HG03066 (cell line): ENCODE measurements around the gene FMNL2.

Experiments
- ATAC-seq: cut with Tn5 transposase; IDR thresholded peaks from one replicate; pipeline ENCODE4 v1.9.1; 2021; ENCODE audit warnings: low read depth; ENCODE audit not compliant: unreplicated experiment

Gene FMNL2

DNA sequence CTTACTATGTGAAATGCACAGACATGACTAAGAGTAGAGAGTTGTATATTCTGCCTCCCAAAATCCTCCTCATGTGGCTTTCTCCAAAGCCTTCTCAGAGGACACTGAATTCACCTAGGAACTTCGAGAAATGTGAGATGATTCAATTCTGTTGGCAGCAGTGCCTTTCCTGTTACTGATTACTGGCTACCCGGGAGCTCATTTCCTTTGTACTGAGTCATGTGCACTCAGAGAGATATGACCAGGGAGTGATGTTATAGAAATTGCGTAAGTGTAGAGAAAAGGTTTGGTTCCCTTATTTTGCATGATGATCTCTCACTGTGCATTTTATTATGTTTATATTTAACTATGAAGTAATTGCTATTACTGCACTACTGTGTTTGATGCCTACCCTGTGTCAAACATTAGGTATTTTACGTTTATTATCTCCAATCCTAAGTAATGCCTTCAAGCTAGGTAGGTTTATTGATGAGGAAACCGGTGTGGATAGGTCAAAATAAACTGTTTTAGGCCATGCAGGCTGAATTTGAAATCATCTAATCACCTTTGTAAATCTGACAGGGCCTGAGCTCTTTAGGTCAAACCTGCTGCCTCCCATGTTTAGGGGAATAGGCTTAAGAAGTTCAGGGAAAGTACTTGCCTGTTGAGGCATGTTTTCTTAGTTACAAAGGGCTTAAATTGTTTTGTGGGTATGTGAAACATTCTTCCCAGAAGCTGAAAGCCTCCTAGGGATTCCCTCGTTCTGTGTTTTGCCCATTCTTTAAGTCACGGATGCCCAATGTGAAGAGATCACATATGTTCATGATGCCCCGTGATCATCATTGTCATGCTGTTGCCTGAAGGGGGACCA, 86.8 kb downstream of the FMNL2 start:
- peak; percentile 73 for ATAC-seq

DNA sequence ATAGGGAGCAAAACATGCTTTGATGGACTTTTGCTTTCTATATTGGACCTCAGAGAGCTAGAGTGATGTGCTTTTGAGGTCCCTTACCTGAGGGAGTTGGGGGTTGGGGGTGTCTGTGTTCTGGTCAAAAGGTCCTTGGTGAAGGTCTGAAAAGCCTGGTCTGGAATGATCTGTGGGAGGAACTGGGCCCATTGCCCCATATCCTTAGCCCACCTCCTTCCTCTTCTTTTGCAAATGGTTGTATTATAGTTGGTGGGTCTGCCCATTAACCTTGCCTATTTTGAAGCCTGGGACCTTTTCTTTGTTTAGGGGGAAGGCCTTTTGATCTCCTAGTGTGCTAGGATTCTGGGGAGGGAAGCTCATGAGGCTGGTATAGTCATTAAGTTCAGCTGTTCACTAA, 88.7 kb downstream of the FMNL2 start:
- no peak for ATAC-seq

DNA sequence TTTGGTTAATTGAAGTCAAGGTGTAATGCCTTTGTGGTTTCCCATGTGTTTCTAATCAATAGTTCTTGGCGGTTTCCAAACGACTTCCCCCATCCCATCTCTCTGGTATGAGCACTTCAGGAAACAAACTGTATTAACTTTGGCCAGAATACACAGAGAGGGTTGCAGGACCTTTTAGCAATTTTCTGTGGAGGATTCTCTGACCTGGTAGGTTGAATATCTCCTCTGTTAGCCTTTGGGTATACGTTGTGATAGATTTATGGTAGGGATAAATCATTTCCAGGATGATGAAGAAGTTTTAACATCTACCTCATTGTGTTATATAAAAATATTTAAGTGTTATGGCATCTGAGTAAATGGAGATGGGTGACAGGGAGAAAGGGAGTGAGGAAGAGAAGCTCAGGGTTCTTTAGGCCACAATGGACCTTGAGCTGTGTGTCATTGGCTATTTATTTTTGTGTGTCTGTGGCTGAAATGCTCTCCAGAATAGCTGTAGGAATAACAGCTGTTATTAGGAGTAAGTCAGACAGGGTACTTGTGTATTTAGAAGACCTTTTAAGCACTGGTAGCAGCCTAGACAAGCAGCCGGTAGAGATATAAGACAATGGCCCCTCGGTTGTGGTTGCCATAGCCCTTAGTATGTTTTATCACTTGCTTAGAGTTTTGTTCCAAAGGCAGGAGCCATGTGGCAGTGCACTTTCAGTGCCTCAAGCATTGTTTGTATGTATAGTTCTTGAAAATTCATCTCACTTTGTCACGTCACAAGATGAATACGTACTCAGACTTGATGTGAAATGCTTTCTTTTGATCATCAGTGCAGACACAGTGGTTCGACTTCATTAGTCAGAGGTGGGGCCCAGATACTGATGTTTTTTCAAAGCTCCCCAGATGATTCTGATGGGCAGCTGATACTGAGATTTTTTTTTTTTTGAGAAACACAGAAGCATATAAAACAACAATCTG, 91.1 kb downstream of the FMNL2 start:
- no peak for ATAC-seq

DNA sequence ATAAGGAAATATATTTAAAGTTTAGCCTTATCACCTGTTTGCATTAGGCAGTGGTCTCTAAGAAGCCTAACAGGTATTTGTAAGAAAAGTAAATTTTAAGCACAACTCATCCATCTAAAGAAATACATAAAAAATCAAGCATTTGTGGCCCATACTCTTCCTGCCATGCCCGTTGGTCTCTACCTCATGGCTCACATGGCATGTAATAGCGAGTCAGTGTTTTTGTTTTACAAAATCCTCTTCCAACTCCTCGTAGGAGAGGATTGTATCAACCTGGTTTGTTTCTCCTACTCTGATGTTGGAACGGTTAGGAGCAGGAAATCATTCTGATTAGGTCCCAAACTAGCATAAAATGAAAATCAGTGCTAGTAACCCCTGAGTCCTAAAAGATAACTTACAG, 91.8 kb downstream of the FMNL2 start:
- no peak for ATAC-seq

DNA sequence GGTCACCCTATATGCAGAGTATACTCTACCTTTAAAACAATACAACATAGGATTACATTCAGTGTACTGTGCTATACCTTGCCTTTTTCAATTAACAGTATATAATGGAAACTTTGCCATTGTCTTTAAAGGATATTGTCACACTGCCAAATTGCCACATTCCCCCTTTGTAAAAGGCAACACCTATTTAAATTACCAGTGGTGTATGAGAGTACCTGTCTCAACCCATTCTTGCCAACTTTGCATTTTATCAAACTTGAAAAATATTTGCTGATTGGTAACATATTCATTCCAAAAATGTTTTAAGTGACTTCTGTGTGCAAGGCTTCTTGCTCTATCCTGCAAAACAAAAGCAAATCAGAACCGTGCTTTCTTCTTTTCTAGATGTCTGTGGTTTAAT, 92.9 kb downstream of the FMNL2 start:
- ATAC-seq: no peak

DNA sequence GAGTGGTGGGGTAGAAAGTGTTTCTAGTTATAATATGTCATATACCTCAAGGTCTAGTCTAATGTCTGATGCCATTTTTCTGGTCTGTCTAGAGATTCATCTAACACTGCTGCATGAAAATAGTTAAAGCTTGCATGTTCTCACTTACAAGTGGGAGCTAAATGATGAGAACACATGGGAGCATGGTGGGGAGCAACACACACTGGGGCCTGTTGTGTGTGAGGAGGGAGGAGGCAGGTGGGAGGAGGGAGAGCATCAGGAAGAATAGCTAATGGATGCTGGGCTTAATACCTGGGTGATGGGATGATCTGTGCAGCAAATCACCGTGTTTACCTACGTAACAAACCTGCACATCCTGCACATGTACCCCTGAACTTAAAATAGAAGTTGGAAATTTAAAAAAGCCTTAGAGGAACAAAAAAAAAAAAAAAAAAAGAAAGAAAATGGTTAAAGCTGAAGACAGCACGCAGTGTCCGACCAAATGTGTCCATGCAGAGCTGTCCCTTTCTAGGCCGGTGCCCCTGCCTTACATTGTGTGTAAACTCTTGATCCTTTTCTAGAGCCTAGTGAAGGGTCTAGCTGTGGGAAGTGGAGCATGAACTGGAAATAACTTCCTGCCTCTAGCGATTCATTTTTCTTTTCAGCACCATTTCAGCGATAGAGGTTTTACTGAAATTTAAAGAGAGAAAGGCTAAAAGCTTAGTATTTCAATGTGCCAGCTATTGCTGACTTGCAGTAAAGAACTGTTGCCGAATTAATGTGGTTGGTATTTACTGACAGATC, 94.0 kb downstream of the FMNL2 start:
- ATAC-seq: no peak

DNA sequence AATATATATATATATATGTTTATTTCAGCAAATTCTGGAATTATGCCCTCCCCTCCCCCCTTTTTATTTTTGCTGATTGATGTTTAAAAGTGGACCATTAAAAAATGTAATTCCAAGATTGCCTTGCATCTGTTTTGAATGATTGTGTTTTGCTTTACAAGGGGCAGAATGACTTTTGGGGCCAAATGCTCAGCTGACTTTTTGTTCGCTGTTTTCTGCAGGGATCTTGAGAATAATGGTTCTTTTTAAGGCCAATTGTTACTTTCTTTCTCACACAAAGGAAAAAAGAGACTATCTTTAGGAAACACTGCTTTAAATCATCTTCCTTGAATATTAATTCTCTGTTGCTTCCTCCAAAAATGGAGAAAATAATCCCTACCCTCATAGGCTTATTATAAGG, 95.9 kb downstream of the FMNL2 start:
- no peak for ATAC-seq

DNA sequence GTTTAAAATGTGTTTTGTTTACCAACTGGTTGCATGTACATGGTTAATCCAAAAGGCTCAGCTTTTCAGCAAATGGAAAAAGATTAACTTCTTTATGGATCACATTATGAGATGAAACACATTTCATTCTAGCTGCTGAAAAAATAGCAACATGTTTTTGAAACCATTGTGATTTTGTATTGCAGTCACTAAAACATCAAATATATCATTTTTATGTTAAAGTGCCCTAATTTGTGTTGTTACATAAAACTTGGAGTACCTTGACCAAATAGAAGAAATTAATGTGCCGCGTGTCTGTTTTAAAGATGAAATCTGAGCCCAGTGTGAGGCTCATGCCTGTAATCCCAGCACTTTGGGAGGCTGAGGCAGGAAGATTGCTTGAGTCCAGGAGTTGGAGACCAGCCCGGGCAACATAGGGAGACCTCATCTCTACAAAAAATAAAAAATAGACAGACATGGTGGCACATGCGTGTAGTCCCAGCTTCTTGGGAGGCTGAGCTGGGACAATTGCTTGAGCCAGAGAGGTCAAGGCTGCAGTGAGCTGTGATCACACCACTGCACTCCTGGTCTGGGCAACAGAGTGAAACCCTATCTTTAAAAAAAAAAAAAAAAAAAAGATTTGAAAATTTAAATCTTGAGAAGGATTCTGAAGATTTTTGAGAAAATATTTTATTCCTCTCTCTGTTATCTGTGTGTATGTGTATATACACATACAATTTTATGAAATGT, 96.6 kb downstream of the FMNL2 start:
- ATAC-seq: no peak

DNA sequence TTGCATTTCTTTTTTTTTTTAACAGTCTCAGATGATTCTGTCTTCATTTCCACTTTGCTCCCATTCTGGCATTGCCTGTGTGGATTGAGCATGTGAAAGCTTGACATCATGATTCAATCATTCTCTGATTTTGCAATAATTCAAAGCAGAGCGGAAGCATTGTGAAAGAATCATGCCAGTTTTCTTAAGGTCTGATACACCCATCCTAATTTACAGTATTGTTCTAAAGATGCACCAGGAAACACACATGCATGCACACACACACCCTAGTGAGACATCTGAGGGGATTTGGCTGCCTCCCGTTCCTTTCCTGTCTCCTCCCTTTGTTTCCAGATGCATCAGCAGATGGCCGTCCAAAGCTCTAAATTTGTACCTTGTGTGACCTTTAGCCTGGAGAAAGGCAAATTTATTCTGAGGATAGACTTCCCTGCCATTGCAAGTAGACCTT, 97.3 kb downstream of the FMNL2 start:
- no peak for ATAC-seq

DNA sequence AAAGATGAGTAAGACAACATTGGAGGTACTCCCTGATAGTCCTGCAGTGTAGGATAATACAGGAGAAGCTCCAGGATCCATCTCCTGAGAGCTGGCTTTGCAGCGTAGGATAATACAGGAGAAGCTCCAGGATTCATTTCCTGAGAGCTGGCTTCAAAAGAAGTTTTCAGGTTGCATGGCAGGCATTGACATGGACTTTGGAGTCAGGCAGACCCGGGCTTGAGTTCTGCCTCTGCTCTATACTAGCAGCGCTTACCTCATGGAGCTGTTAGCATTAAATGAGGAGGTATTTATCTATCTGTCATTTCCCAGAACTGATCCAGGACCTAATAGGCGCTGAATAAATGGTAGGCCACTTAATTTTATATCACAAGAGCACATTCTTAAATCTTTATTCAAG, 97.8 kb downstream of the FMNL2 start:
- no peak for ATAC-seq

DNA sequence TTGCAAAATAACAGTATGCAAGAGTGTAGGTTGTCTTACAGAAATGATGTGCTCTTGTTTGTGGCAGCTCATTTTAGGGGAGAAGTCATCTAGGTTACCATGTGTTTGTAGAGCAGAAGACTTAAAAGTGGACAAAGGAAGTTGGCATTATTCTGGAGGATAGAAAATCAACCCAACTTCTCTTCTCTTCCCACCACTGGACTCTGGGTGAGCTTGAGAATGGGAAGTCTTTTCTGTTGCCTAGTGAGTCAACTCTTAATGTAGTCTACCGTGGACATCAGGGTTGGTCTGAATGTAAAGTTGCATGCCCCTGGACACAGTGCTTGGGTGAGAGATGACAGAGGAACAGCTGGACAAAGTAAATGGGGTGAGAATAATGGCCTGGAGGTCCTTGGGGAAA, 98.3 kb downstream of the FMNL2 start:
- ATAC-seq: no peak

DNA sequence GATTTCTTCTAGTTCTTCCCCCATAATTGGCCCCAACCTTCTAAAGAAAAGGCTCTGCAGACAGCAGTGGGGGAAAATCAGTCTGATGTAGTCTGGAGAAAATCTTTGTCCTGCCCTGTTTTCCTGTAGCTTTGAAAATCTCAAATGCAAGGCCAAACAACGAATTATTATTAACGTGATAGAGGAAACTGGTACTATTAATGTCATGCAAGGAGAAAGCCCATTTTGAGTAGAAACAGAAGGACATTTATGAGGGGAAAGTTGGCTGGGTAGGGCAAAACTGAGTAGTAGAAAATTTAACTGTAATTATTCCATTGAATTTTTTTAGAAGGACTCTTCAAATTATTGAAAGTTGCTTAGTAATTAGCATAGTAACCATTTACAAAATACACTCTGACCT, 98.8 kb downstream of the FMNL2 start:
- ATAC-seq: no peak

DNA sequence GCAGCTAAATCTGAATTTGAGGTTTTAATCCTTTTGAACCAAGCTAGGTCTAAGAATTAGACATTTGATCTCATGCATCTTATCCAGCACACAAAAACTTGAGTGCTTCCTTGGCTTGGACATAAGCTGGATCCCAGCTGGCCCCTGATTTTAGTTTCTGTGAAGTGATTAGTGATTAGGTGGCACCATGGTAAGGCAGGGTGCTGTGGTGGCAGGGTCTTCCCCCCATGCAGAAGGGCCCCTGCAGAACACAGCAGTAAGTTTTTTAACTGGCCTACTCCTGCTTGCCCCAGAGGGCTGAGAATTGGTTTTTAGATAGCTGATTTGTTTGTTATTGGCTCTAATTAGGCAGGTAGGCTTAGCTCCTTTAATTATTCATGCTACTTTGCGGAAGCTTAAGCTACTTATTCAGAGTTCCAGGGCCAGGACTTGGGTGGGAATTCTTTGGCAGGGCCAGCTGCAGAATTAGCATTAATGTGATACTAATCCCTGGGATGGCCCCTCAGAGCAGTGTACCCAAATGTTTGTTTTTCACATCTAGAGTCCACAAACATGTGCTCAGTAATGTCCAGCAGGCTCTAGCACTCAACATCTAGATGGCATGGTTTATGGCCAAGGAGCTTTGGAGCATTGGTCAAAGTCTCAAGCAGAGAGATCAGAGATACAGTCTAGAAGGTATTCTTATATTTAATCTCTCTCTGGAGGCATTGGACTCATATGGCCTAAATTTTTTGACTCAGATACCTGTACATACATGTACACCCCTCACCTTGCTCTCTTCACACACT, 99.6 kb downstream of the FMNL2 start:
- ATAC-seq: no peak

DNA sequence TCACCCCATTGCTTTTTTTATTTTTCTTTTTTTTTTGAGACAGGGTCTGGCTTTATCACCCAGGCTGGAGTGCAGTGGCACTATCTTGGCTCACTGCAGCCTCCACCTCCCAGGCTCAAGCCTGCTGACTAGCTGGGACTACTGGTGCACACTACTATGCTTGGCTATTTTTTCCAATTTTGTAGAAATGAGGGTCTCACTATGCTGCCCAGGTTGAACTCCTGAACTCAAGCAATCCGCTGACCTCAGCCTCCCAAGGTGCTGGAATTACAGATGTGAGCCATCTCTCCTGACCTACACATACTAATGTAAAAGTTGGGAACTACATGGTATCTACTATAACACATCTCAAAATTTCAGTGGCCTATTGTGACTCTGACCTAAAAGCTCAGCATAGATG, 101.2 kb downstream of the FMNL2 start:
- ATAC-seq: no peak

DNA sequence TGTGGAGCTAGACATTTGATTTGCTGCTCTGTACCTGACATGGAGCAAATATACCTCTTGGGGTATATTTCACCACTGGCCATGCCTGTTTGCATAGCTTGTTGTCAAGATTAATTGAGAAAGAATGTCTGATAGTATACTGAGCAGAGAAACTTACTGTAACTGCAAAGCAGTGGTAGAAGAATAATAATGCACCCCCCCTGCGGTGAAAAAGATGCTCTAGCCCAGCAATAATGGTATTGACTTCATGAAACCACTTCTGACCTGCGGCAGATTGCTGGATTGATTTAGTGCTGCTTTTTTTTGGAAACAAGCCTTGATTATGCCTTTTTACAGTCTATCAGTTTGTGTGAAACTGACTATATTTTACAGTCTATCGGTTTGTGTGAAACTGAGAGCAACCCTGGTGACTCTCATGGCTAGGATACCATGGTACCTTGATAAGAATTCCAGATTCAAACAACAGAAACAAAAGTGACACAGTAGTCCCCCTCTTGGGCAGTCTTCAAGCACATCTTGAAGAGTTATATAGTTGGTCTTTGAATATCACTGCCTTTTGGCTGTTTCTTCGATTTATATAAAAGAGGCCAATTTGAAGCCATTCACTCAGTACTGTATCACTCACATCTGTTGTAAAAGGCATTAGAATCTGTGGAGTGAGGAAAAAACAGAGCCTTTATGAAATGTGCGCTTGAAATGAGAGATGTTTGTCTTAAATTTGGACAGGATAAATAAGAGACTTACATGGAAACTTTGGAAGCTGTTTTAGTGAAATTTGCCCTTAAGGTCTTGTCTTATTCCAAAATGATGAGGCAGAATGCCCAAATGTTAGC, 102.5 kb downstream of the FMNL2 start:
- ATAC-seq: no peak

DNA sequence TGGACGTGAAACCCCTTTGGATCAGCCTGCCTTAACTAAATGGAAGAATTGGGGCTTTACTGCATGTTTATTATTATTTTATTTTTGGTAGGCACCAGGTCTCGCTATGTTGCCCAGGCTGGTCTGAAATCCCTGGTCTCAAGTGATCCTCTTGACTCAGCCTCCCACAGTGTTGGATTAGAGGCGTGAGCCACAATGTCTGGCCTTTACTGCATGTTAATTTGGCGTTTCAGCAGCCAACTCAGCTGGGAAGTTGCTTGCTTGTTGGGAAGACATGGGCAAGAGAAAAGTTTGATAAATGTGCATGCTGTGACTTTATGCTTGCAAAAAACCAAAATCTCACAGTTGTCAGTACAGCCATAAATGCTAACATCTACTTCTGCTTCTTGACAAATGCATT, 105.1 kb downstream of the FMNL2 start:
- ATAC-seq: no peak

DNA sequence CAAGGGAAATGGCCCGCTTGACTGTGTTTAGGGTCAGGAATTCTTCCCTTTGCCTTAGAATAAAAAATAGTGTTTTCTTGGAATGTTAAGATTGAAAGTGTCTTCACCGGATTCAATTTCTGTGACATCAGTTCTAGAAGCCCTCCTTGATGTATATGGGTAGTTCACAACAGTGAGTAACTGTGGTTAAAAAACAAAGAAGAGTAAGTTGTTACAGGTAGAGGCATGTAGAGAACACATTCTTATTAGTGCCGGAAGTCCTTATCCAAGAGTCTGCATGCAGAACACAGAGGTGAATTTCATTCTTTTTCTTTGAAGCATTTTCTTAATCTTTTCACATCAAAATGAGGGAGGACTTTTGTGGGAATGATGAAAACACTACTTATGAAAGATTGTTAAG, 105.5 kb downstream of the FMNL2 start:
- ATAC-seq: no peak

DNA sequence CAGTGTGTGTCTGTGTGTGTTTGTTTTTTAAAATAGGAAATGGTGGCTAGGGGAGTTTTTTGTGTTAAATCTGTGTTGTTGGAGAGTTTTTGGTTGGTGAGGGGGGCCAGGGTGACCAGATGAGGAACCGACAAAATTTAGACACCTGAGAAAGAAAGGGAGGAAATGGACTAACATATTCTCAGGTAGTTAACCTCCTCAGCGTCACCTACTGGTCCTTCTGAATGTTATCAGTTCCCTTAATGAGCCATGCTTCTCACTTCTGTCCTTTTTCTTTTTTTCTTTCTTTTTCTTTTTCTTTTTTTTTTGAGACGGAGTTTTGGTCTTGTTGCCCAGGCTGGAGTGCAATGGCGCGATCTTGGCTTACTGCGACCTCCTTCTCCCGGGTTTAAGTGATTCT, 107.0 kb downstream of the FMNL2 start:
- ATAC-seq: no peak

DNA sequence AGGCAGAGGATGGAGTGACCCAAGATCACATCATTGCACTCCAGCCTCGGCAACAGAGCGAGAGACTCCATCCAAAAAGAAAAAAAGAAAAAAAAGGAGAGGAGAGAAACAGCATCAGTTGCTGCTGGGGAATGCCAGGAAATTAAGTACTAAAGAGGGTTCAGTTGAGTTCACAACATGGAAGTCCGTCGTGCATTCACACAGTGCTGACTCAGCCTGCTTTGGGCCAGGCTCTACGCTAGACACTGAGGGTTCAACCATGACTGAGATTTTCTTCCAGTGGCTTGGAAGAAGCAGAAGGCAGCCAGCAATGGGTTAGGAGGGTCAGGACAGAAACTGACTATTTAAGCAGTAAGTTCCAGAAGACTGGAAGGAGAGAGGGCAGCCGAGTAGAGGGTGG, 108.8 kb downstream of the FMNL2 start:
- ATAC-seq: no peak
